ENCODE measurements around the gene TSHZ3. TPM values are rescaled to one million over a fixed set of nuclear protein-coding genes. Genes with fewer than 3 reads are reported as not detected.

The TSHZ3 gene
- total RNA-seq, 4 donors from 2014 or later, result 3.2 to 65.5 (median 27.9) TPM

DNA sequence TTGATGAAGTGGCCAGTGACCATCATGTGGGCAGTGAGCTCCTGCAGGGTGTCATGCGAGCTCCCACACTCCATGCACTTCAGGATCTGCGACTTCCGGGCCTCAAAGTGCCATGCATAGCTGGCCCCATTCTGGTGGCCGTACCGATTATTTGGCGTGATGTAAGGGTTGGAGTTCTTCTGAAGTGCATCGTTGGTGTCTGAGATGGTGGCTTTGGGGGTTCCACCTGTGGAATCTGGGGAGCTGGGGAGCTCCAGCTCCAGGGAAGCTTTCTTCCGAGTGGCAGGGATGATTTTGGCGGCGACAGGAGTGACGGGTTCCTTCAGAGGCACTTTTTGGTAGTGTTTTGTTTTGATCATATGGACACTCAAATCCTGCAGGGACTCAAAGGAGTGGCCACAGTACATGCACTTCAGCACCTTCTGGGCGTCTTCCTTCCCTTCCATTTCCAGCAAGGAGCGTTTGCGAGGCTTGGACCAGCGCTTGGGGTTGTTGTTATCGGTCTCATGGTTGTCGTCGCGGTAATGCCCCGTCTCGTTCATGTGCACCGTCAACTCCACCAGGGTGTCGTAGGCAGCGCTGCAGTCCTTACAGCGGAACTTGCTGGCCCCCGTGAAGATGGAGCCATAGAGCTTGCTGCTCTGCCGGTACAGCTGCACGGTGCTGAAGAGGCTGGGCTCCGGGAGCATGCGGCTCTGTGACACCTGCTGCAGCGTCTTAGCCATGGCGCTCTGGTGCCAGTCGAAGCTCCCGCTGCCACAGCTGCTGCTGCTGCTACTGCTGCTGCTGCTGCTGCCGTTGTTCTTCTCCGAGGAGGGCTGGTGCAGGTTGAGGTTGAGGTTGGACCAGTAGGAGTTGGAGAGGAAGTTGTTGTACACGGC, 70.4 kb downstream of the TSHZ3 start:
- intact Hi-C loops (cut with DNase I; ENCODE audit: low total_unique reads), result no loop called here
- no peak for DNase-seq
- peaks cover 0 to 3% of the 10 kb centered on the region in 2 donors for H3K4me1 ChIP-seq

GRCh38 chr19:31277516-31277915, 71.7 kb downstream of the TSHZ3 start:
- peaks cover 0 to 10% of the 10 kb centered on the region in 2 donors for H3K4me1 ChIP-seq
- TF ChIP-seq POLR2A (IDR thresholded peaks at IDR 0.05) (no peak), CTCF (IDR thresholded peaks at IDR 0.05) (no peak)
- H3K36me3 ChIP-seq, result no peaks in the 10 kb centered on the region
- DNase-seq, result no peak
- no peaks in the 10 kb centered on the region for H3K27me3 ChIP-seq
- H3K9me3 ChIP-seq, result no peaks in the 10 kb centered on the region
- no peak overlapping the region for H3K27ac ChIP-seq
- intact Hi-C loops (cut with DNase I; ENCODE audit: low total_unique reads), result no loop called here
- H3K4me3 ChIP-seq, result no peak overlapping the region

More for the DNA sequence above, 70.4 kb downstream of the TSHZ3 start:
- H3K4me3 ChIP-seq, result no peak overlapping the region
- H3K36me3 ChIP-seq, result no peaks in the 10 kb centered on the region
- no peaks in the 10 kb centered on the region for H3K27me3 ChIP-seq
- TF ChIP-seq POLR2A (IDR thresholded peaks at IDR 0.05) (no peak), CTCF (IDR thresholded peaks at IDR 0.05) (no peak)
- no peak overlapping the region for H3K27ac ChIP-seq
- no peaks in the 10 kb centered on the region for H3K9me3 ChIP-seq

GRCh38 chr19:31276831-31277230, 72.4 kb downstream of the TSHZ3 start:
- Histone ChIP-seq H3K27ac (no peak overlapping the region), H3K9me3 (no peaks in the 10 kb centered on the region), H3K36me3 (no peaks in the 10 kb centered on the region), H3K4me1 (peaks cover 0 to 10% of the 10 kb centered on the region in 2 donors), H3K4me3 (no peak overlapping the region), H3K27me3 (no peaks in the 10 kb centered on the region)
- TF ChIP-seq CTCF (IDR thresholded peaks at IDR 0.05) (no peak), POLR2A (IDR thresholded peaks at IDR 0.05) (no peak)
- intact Hi-C loops (cut with DNase I; ENCODE audit: low total_unique reads), result no loop called here
- DNase-seq, result no peak

GRCh38 chr19:31275068-31275334, 74.2 kb downstream of the TSHZ3 start:
- no peaks in the 10 kb centered on the region for H3K36me3 ChIP-seq
- H3K4me3 ChIP-seq, result peak overlapping the region in 1 of 2 donors; percentile 12
- H3K4me1 ChIP-seq, result peaks cover 0 to 10% of the 10 kb centered on the region in 2 donors
- DNase-seq, result no peak
- no peak for TF ChIP-seq POLR2A (IDR thresholded peaks at IDR 0.05)
- TF ChIP-seq CTCF (IDR thresholded peaks at IDR 0.05), result no peak
- no peaks in the 10 kb centered on the region for H3K9me3 ChIP-seq
- H3K27me3 ChIP-seq, result no peaks in the 10 kb centered on the region
- intact Hi-C loops (cut with DNase I; ENCODE audit: low total_unique reads), result no loop called here
- peak overlapping the region; percentile 68 to 71 for H3K27ac ChIP-seq

GRCh38 chr19:31274251-31275067, 74.8 kb downstream of the TSHZ3 start:
- H3K27me3 ChIP-seq, result no peaks in the 10 kb centered on the region
- H3K27ac ChIP-seq, result peak overlapping the region; percentile 68 to 71
- peak overlapping the region; percentile 0 to 12 for H3K4me3 ChIP-seq
- intact Hi-C loops (cut with DNase I; ENCODE audit: low total_unique reads), result no loop called here
- peaks cover 0 to 10% of the 10 kb centered on the region in 2 donors for H3K4me1 ChIP-seq
- DNase-seq, result peak in 1 of 2 donors; percentile 55
- TF ChIP-seq CTCF (IDR thresholded peaks at IDR 0.05) (no peak), POLR2A (IDR thresholded peaks at IDR 0.05) (no peak)
- no peaks in the 10 kb centered on the region for H3K9me3 ChIP-seq
- H3K36me3 ChIP-seq, result no peaks in the 10 kb centered on the region

All from uterus (tissue), 4 donors.